ENCODE data around the gene DGLUCY.
A peak's percentile ranks its signal among the peaks of the same experiment; 100 is the strongest.
"Not testable (repeated sequence)": the region's sequence is repeated elsewhere in the genome, so short reads cannot be mapped to it uniquely, and the experiment has no call there.

Gene DGLUCY

GRCh38 chr14:91238661-91239060, 124.8 kb downstream of the DGLUCY start:
- peak; percentile 41 to 51 for DNase-seq

- DNase-seq: peak; percentile 68 to 73
These were observed 128.0 kb downstream of the DGLUCY start for GRCh38 chr14:91241863-91242262.

- DNase-seq: no peak
These were observed 128.8 kb downstream of the DGLUCY start for GRCh38 chr14:91242635-91243034.

- DNase-seq: no peak
These were observed 129.2 kb downstream of the DGLUCY start for GRCh38 chr14:91243074-91243471.

DNA sequence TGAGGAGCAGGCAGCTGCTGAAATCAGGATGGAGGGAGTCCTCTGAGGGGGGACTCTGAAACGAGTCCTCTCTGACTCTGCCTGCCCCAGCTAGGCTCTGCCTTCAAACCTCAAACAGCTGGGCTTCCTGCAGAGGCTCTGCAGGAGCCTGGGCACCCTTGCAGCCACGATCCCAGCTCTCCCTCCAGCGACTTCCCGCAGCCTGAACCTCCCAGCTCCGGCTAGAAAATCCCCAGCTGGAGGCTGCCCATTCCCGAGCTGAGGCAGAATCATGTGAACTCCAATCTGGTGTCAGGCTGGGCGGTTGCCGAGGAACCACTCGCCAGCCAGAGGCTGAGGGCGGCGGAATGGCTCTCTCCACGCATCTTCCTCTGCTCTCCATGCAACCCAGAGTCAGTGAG, 130.6 kb downstream of the DGLUCY start, which contains the start of gene GPR68:
TSS of gene GPR68 (minus strand) at position 204 of the 401 bp plus-strand sequence. CDS start 9,654 bp downstream, outside the sequence.
- peak; percentile 55 to 88 for DNase-seq

DNA sequence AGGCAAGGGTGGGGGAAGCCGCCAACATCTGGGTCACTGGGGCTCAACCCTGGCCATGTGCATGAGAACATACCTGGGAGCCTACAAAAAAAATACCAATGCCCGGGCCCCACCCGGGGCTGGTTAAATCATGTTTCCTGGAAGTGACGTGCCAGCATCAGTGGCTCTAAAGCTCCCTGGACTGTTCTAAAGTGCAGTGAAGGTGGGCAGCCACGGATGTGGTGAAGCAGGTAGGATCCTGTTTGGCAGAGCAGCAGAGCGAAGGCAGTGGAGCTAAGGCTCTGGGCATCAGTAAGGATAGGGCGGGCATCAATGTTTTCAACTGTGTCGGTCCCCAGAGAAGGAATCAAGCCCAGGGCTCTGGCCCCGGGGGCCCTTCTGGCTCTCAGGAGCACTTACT, 131.2 kb downstream of the DGLUCY start:
- no peak for DNase-seq

DNA sequence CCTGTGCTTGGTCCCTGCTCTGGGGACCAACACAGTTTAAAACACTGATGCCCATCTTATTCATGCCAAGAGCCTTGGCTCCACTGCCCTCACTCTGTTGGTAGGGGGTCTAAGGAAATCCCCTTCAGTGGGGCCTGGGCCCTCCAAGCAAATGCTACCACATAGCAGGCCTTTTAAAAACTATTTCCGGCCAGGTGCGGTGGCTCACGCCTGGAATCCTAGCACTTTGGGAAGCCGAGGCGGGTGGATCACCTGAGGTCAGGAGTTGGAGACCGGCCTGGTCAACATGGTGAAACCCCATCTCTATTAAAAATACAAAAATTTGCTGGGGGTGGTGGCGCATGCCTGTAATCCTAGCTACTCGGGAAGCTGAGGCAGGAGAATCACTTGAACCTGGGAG, 131.7 kb downstream of the DGLUCY start:
- not testable (repeated sequence) for DNase-seq

DNA sequence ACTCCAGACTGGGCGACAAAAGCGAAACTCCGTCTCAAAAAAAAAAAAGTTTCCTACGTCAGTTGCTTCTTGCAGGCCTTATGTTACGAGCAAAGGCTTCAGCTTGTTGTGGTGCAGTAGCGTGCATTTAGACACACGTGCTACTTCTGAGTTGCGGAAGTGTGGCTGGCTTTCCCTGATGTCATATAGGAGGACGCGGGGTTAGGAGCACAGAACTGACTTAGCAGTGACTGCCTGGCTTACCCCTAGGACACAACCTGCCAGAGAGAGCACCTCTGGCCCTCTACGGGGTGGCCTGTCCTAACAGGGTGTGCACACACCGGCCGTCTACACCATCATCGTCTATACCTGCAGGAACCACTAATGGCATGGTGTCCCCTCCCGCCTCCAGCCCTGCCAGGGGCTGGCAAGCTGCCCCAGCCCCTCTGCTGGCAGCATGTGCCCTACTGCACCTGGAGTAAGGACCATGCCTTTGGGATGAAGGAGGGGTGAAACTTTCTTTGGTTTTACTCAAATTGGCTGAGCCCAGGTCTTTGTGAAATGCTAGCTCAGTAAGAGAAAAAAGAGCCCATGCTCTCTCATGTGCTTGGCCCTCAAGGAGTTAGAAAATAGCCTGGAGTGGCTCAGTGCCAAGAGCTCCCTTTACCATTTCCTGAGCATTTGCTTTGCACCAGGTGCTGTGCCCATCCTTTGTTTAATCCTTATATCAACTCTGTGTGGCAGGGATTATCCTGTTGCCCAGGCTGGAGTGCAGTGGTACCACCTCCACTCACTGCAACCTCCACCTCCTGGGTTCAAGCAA, 132.4 kb downstream of the DGLUCY start:
- no peak for DNase-seq

DNA sequence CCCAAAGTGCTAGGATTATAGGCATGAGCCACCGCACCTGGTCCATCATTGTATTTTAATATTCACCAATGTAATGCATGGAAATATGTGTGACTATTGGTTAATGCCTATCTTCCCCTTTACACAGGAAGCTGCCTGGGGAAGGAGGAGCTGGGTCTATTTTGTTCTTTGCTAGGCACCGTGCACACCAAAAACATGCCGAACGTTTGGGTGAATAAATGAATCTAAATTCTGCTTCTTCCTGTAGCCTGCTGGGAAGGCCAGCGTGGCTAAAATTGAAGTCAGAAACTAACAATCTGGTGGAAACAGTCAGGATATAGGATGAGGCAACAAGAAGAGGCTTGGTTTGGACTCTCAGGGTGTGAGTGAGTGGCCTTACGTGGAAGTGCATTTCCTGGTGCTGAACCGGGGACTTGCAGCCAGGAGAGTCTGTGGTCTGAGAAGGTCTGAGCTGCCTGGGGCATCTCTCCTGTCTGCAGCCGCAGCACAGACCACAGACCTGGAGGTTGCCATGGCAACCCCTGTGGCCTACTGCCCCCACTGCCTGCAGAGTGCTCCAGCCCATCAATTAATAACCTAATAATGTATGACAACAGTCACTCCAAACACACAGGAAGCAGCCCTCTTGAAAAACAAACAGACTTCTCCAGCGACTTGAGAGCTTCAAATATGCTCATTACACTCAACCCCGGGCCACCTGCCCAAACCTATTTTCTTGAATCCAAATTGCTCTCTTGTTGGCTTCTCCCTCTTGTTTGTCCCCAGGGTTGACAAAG, 136.2 kb downstream of the DGLUCY start:
- DNase-seq: peak; percentile 47 to 61

DNA sequence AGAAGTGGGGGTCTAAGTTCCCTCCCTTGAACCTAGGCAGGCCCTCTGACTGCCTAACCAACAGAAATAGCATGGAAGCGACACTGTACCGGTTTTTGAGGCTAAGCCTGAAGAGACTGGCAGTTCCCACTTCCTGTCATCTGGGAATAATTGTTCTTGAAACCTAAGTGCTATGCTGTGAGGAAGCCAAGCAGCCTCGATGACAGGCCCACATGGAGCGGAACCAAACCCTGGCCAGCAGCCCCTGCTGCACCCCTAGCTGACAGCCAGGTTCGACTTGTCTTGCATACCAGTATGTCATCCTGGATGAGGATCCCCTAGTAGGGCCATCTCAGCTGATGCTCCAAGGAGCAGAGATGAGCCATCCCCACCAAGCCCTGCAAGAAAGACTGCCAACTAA, 137.0 kb downstream of the DGLUCY start:
- DNase-seq: no peak

DNA sequence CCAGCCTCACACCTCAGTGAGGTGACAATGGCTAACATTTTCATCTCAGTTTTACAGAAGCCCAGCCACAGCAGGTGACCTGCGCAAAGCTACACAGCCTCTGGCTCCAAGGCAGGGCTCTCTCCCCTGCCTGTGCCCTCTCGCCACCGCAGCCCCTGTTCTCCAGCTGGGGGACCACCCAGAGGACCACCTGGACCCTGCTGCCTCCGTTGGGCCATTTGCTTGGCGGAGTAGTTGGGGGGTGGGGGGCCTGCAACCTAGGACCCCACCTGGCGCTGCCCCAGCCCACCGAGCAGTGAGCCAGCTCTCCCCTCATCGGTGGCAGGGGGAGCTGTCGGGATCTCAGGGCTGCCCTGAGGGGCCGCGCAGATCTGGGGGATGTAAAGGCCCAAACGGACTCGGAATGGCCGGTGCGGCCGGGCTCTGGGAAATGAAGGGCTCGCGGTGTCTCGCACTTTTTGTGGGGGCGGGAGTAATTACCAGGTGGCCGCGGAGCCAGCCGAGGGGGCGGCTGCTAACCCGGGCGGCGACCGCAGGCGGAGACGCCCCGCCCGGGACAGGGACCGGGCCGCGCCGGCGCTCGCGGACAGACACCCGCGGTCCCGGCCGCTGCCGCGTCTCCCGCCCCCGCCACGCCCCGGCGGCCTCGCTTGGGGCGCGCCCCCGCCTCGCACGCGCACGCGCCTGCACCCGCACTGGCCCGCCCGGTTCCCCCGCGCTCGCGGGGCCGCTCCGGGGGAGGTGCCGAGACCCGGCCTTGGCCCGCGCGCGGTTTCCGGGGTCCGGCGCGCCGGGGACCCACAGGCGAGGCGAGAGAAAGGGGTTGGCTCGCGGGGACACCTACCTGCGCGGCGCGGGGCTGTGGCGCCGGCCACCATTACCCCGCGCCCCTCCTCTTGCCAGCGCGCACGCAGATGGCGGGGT, 139.3 kb downstream of the DGLUCY start:
- DNase-seq: no peak

DNA sequence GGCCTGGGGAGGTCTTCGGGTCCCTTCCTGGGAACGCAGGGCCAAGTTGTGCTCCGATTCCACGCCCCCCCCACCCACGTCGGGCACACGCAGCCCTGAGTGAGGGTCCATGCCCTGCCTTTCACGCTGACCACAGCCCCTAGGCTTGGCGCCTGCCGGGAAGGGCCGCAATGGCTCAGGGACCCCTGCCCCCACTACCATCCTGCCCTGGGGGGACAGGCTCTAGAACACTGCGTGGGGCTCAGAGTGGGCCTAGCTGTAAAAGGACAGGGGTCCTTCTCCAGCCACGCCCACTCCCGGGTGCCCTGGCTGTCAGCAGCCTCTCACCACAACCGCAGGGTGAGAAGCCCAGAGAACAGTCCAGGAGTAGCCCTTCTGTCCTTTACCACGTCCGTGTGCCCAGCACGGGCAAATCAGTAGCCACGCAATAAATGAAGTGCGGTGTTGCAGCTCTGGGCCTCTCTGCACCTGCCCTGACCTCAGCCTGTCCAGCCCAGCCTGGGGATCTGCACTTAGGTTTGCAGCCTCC, 140.0 kb downstream of the DGLUCY start:
- DNase-seq: no peak

GRCh38 chr14:91254461-91254860, 140.6 kb downstream of the DGLUCY start:
- DNase-seq: no peak

DNA sequence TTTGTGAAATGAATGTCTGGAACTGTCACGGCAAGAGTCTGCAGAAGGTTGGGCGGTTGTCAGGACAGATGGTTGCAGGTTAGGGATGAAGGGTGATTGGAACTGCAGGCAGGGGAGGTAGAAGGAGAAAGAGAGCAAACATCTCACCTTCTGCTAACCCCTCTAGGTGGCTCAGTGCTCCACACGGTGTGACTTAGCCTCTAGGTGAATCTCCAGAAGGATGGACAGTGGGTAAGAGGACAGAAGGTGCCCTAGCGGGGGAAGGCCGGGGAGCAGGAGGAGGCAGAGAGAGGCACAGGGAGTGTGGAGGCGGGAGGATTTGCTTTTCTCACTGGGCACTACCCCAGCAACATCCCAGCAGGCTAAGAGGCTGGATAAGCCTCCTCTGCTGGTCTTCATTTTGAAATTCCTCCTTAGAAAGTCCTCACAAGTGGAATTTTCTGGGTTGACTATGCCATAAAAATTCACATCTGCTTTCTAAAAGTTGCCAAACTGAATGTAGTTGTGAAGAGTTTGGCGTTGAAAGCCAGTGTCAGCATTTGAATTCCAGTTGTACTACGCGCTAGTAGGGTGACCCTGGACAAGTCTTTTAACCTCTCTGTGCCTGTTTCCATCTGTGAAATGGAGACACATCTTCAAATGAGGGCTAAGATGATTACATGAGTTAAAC, 141.3 kb downstream of the DGLUCY start:
- DNase-seq: no peak

DNA sequence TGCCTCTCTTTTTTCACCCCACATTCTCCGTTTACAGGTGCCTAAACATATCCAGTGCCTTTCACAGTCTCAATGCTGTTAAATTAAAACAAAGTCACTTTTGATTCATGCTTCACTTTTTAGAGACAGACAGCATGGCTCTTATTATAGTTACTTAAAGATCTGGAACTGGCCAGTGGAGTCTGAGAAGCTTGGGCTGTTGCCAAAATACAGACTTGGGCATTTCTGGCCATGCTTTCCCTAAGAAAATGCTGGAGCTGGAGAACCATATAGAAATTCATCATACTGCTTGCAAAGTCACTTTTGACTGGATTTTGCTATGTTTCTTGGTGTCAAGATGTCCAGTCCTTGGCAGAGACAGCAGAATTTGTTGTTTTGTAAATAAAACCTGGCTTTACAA, 142.8 kb downstream of the DGLUCY start:
- DNase-seq: no peak

DNA sequence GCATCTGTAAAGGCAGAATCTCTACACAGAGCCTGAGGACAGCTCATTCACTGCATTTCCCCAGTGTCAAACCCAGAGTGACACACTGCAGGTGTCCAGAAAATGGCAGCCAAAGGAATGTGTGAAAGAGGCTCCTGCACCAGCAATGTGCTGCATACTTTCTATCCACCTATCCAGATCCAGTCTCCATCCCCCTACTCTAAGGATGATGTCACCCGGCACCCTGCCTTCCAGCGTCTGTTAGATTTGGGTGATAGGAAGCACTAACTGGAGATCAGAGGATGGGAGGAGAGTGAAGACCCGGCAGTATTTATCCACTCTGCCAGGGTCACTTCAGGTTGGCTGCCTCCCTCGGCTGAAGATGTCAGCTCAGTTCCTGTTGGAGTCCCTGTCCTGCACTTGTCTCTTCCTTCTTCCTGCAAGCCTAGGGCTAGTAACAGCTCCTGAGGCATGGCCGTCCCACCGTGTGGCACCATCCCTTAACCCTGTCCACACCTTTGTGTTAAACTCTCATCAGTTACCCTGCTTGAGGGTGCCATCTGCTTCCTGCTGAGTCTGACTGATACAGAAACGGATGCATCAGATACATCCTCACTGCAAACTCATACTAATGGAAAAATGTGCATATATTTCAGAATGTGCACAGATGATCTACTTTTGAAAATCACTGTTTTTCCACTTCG, 143.6 kb downstream of the DGLUCY start:
- no peak for DNase-seq

DNA sequence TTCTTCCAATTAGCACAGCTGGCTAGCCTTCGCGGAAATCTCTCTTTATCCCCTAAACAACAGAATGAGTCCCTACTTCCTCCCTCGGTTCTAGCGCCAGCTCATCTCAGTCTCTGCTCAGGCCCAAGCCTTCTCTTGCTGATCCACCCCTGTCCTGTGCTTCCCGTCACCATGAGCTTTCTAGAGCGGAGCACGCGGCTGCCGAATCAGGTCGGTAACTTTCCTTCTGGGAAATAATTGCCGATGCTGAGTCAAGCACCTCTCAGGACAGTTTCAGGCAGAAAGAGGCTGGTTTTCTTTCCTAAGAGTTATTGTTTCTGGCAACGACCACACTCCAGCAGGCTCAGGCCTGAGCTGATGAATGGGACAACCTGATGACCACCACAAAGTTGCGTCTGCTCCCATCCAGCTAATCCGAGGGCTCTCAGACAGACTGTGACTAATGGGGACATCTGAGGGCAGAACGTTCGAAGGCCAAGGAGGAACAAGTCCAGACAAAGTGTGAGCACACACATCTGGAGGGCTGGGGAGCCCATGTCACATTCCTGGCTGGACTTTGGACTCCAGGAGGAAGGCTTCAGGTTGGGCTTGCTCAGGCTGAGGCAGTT, 144.2 kb downstream of the DGLUCY start:
- peak; percentile 25 to 52 for DNase-seq

DNA sequence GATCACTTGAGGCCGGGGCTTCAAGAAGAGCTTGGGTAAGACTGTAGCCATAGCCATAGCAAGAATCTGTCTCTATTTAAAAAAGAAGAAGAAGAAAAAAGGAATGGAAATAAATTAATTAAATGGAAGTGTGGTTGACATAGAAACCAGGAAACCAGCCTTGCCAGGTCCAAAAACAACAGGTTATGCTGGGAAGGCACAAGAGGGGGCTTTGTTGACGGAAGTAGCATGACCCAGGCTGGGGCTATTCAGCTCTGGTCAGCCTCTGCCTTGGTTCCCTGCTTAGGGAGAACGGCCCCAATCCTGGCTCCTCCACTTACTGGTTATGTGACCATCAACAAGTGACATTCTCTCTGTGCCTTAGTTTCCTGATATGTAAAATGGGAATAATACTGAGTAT, 145.0 kb downstream of the DGLUCY start:
- no peak for DNase-seq

- no peak for DNase-seq
These were observed 147.2 kb downstream of the DGLUCY start for GRCh38 chr14:91261115-91261514.

DNA sequence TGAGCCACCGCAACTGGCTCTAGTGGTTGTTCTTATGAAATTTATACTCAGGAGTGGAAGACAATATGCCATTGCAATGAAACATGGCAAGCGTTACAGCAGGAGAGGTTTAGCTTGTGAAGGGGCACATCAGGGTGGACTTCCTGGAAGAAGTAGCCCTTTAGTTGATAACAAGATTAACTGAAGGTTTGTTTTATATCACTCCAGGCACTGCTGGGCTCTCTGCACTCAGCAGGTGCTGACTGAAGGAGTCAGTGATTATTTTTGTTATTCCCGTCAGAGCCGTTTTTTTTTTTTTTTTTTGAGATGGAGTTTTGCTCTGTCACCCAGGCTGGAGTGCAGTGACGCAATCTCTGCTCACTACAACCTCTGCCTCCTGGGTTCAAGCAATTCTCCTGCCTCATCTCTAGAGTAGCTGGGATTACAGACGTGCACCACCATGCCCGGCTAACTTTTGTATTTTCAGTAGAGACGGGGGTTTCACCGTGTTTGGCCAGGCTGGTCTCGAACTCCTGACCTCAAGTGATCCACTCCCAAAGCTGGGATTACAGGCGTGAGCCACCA, 148.2 kb downstream of the DGLUCY start:
- DNase-seq: no peak

DNA sequence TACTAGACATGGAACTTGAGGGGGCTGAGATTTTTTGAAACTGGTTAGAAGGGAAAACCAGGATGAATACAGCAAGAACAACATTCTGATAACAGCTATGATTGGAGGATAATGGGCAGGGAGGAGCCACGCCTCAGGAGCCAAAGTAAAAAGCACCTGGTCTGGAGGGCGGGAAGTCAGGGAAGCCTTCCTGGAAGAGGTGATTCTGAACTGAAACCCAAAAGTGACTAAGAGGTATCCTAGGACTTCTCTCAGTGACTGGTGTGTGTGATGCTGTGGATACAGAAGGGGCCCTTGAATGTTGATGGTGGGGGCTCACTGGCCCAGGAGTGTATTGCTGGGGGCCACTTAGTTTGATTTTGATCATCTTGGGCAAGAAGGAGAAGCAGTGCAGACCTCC, 149.5 kb downstream of the DGLUCY start:
- DNase-seq: no peak
